GM18909 (cell line): ENCODE data around the gene SGCB.
"Not testable (repeated sequence)": the region's sequence is repeated elsewhere in the genome, so short reads cannot be mapped to it uniquely, and the experiment has no call there.

Experiments
- ATAC-seq: cut with Tn5 transposase; IDR thresholded peaks from one replicate; pipeline ENCODE4 v1.9.1; 2021; ENCODE audit warnings: mild to moderate bottlenecking; ENCODE audit not compliant: unreplicated experiment, poor library complexity

SGCB gene, protein sequence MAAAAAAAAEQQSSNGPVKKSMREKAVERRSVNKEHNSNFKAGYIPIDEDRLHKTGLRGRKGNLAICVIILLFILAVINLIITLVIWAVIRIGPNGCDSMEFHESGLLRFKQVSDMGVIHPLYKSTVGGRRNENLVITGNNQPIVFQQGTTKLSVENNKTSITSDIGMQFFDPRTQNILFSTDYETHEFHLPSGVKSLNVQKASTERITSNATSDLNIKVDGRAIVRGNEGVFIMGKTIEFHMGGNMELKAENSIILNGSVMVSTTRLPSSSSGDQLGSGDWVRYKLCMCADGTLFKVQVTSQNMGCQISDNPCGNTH

DNA sequence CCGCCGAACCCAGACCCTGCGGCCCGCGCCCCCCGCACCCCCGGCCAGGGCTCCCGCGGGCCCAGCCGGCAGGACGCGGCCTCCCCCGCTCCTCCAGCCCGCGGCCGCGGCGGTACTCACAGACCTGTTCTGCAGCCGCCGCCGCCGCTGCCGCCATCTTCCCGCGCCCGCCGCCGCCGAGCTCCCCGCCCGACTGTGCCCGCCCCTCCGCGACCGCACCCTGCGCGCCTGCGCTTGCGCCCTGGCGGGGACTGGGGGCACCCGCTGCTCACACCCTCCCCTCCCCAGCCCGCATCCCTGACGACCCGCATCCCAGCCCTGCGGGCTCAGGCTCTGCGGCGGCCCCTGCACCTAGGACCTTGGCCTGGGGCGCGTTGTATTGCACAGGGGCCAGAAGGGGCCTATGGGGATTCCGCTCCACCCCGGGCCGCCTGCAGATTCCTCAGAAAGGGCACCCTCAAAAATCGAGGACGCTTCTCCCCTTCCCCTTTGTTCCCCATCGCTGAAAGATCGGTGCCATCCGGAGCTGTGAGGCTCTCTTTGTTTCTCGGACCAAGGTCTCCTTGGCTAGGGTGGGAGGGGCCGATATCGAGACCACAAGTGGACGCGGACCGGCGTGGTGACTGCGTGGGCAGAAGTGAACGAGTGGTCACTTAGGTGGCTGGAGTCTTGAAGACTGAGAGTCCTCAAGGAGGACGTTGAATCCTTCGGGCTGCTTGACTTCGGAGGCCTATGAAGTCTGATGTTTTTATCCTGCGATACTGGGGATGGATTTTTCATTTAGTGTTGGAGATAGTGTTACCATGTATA lies at the start of gene SGCB:
TSS of gene SGCB (minus strand) at position 197 of the 810 bp plus-strand sequence. CDS start at position 157, 40 bp downstream.
- ATAC-seq: peak; percentile 94

DNA sequence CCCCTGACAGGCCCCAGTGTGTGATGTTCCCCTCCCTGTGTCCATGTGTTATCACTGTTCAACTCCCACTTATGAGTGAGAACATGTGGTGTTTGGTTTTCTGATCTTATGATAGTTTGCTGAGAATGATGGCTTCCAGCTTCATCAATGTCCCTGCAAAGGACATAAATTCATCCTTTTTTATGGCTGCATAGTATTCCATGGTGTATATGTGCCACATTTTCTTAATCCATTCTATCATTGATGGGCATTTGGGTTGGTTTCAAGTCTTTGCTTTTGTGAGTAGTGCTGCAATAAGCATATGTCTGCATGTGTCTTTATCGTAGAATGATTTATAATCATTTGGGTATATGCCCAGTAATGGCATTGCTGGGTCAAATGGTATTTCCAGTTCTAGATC lies 48.3 kb upstream of the SGCB start:
- ATAC-seq: not testable (repeated sequence)

DNA sequence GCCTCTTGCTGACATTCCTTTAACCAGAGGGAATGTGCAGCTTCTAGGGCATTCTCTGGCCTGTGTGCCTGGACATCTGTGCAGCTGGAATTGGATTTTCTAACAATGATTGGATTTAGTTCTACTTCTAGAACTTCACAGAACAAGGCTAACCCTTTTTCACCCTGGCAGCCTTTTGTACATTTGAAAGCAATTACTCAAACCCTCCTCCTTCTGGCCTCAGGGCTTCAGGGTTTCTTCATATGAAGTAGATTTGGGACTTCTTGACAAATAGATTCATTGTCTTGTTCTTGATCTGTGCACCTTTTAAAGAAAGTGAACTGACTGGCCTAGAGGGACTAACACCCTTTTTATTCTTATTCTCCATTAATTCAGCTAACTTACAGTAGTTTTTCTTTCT lies 43.1 kb upstream of the SGCB start:
- ATAC-seq: no peak

DNA sequence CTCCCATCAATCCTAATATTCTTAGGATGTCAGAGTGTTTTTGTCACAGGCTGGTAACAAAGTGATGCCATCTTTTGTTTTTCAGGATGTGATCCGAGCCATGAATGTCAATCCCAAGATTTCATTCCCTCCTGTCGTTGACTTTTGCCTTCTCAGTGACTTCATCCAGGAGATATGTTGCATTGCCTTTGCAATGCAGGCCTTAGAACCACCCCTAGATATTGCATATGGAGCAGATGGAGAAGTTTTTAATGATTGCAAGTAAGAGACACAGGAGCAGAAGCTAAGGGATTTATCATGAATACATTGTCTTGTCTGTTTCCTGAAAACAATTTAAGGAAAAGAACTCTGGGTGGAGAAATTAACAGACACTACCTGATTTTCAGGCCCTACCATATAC lies 41.6 kb upstream of the SGCB start:
- ATAC-seq: no peak

DNA sequence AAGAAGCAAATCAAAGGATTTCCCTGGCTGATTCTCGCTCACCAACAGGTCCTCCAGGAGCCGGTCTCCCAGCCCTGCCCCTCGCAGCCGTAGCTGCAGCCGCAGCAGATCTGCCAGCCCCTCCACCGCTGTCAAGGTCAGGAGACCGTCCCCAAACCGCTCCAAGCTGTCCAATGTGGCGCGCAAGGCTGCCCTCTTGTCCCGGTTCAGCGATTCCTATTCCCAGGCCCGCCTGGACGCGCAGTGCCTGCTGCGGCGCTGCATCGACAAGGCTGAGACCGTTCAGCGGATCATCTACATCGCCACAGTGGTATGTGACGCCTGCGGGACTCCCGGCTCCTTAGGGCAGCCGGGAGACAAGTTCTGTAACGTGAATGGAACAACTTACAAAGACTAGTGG lies 38.6 kb upstream of the SGCB start:
- no peak for ATAC-seq

DNA sequence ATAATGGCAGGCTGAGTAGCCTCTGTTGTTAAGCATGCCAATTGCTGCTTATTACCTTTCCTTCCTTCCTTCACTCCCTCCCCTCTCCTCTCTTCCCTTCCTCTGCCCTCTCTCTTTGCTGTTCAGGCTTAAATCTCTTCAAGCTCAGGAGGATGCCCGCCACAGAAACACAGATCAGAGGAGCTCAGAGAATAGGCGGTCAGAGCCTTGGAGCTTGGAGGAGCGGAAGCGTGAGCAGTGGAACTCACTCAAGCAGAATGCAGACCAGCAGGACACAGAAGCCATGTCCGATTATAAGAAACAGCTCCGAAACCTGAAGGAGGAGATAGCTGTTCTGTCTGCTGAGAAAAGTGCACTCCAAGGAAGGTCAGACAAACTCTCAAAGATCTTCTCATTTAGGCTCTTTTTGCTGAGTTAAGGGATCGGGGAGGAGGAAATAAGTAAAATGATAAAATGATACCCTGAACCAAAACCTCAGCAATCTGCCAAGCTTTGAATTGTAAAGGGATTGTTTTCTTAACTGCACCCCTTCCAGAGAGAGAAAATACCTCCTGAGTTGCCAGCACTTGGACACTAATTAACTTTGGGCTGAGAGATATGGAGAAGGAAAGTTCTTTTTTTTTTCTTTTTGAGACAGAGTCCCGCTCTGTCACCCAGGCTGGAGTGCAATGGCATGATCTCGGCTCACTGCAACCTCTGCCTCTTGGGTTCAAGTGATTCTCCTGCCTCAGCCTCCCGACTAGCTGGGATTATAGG lies 33.9 kb upstream of the SGCB start:
- no peak for ATAC-seq

DNA sequence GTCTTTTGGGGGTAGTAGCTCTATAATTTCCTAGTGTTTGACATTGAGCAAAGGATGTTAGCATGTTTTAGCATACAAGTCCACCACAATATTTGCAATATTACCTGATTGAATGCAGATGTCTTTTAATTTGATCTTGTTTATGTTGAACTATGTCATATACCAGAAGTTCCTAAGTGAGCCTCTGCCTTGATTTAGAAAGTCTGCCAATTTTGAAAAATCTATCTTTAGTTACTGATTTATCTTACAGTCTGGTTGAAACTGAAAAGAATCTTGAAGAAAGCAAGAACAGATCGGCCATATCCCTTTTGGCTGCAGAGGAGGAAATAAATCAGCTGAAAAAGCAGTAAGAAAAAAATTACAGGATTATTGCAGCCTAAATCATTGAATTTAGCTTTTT lies 31.5 kb upstream of the SGCB start:
- no peak for ATAC-seq

DNA sequence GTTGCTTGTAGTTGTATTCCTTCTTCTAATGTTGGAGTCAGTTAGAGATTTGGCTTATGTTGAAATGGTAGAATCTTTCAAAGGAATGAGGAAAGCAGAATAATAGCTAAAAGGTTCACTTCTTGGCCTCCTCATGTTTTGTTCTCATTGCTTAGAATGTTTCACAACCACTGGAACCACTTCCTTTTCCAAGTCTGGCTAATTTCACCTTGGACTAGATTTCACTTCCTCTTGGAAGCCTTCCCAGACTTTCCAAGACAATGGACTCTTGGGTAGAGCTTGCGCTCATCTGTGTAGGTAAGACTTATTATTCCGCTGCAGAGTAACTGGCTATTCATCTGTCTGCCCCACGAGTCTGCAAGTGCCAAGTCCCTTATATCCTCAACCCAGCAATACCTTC lies 21.3 kb upstream of the SGCB start:
- ATAC-seq: no peak

DNA sequence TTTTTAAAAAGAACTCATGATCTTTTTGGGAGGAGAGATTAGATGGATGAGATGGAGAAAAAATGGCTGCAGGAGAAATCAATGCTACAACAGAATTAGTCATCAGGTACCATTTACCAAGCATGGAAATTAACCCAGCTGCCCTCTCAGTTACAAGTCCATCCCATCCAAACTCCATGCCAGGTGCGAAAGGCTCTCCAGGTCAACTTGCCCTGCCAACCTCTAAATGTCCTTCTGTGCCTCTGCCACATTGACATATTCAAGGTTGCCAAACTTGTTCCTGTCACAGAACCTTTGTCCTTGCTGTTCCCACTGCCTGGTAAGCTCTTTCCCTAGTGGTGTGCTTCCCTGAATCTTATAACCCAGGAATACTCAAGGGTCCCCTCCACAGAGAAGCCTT lies 20.2 kb upstream of the SGCB start:
- no peak for ATAC-seq

DNA sequence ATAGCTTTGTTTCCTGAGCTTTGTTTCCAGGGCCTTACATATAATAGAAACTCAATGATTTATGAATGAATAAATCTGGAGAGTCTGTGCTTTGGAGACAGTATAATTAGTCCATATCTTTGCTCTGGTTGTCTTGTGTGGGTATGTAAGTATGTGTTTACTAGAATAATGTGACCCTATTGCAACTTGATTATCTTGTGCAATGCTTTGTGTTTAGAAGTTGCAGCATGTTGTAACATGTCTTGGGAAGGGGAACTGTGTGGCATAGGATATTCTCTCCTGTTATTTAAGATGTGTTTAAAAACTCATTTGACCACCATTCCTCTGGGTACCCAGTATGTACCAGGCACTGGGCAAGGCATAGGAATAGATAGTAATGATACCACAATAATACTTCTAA lies 19.1 kb upstream of the SGCB start:
- no peak for ATAC-seq

DNA sequence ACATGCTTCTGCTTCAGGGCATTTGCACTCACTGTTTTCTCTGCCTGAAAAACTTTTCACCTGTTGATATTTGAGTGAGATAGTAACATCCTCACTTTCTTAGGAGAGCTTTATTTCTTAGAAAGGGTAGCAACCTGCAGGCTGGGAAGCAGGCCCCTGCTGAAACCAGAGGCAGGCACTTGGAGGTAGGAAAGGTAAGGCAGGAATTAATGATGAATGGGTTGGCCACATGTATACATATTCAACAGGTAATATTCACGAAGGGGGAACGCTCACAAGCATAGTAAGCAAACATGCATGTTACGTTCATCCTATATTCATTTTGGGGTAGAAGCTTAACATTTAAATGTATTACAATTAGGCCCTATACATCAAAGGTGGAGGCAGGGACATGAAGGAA lies 16.2 kb upstream of the SGCB start:
- no peak for ATAC-seq

DNA sequence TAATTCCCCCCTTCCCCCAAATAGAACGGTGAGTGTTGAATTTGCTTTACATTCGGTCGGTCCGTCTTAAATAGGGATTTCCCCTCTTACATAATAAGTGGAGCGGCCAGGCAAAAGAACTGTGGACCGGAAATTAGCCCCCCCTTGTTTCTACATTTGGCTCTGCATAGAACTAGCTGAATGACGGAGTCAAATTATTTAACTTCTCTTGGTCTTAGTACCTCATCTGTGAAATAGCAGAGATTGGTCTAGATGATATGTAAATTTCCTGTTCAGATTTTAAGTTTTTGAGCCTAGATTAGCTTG lies 14.3 kb upstream of the SGCB start:
- peak; percentile 65 for ATAC-seq

DNA sequence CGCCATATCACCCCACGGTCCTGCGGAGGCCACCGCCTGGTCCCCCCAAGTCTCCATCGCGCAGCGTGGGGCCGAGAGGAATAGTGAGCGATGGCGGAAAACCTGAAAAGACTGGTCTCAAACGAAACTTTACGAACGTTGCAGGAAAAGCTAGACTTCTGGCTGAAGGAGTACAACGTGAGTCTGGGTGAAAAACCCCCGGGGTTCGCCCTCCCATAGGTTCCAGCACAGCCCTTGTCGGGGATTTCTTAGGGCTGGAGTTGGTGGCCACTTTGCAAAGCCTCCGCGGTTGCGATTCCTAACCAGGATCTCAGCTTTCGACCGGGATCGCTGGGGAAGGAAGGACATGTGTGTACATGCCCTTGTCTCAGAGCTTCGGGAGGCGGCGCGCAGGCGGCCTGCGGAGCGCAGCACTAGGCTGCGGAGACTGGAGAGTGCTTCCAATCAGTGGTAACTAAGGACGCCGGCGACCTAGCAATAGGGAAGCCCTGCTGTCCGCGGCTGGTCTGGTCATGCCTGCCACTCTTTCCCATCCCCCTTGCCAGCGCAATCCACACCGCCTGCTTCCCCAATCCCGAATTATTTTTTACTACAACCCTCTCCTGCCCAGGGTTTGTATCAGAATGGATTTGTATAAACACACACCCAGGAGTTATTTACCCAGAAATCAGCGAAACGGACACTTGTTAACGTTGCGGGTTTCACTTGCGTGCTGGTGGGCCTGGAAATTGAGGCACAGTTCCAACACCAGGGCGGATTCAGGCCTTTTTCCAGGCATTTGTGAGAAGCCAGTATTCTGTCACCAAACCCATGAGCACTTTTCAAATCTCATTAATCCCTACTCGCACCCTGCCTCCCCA lies 13.7 kb upstream of the SGCB start:
- ATAC-seq: peak; percentile 67

DNA sequence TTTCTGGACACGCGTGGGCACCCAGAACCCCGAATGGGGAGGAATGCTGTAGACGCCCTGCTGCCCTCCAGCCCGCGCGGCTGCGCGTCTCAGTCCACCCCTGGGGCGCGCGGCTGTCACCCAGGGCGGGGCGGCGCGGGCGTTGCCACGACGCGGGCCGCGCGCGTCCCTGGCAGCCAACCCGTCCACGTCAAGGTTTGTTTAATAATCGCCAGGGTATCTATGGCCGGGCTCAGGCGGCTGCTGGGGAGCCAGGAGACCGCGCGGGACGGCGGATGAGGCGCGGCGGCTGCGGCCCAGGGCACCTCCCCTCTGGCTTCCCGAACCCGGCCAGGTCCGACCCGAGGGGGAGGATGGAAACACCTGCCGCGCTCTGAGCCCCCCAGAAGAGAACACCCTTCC lies 13.1 kb upstream of the SGCB start, which contains the start of gene SPATA18:
TSS of gene SPATA18 (plus strand) at position 92 of the 402 bp plus-strand sequence. CDS start 401 bp downstream, outside the sequence.
- peak; percentile 65 for ATAC-seq

DNA sequence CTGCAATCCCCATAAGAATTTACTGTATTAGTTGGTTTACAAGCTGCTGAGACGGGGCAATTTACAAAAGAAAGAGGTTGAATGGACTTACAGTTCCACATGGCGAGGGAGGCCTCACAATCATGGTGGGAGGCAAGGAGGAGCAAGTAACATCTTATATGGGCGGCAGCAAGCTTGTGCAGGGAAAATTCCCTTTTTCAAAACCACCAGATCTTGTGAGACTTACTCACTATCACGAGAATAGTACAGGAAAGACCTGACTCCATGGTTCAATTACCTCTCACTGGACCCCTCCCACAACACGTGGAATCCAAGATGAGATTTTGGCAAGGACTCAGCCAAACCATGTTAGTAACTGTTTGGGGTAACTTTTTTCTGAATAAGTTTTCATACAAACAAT lies 11.2 kb upstream of the SGCB start:
- ATAC-seq: no peak

DNA sequence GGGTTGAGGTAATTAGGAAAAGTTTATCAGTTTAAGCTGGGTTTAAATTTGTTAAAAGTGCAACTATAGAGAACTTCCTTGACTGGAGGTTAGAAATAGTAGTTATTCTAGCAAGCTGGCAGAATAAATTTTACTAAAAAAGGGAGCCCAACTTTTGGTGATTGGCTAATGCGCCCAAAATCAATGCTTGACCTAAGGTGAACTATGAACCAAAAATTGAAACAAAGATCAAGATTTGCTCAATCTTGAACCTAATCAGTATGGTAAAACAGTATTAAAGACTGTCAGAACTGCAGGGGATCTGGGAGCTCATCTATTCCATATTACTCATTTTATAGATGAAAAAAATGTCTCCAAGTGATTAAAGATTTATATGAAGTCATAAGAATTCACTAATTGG lies 6.9 kb upstream of the SGCB start:
- no peak for ATAC-seq

DNA sequence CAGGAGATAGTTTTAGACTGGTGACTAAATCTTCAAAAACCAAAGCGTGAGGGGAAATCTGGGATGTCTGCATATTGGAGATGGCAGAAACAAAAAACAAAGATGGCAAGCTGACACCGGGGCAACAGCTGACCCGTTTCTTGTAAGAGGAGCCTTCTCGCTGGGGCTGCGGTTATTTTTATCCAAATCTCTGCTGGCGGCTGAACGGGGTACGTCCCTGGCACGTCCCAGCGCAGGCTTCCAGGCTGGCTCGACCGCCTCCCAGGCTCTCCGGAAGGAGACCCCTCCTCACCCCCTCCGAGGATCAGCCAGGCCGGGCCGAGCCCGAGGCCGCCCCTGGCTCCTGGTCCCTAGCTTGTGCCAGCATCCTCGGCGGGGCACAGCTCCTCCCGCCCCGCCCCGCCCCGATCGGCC lies 403 bp downstream of the SGCB start:
- peak; percentile 65 for ATAC-seq

DNA sequence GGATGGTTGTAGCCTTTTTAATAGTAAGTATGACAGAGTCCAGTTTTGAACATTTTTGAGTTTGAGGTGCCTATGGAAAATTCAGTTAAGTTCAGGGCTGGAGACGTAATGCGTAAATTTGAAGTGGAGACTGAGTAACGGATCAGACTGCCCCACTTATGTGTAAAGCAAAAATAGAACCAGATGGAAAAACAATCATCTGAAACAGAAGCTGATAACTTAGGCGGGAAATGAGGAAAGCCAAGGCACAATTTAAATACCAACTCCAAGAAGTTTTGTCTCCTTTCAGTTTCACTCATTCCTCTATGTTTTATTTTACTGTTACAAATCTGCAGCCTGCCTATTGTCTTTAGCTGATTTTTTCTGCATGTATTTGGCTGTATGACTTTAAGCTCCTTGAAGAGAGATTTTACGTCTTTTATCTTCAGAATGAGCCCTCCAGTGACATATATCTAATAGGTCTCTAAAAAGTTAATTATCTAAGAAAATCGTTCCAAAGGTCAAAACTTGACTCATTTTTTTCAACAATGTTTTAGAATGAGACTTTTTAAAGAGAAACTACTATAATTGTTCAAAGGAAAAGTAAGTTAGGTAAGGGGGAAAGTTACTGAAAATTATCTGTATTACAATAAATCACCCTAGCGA lies 1.1 kb downstream of the SGCB start:
- ATAC-seq: no peak

DNA sequence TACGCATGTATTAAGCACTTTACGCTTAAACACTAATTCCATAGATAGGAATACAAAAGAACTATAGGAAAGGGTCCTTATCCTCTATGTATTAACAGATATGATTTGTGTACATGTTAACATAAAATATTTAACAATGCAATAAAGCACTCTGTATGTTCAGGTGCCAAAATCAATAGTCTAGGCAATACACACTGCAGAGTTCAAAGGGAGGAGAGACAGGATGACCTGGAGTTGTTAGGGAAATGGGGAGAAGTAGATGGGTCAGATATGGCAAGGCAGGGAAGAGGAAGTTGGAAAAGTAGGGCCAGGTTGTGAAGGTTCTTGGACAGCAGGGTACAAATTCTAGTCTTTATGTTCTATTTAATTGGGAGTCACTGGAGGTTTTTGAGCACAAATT lies 2.9 kb downstream of the SGCB start:
- no peak for ATAC-seq

DNA sequence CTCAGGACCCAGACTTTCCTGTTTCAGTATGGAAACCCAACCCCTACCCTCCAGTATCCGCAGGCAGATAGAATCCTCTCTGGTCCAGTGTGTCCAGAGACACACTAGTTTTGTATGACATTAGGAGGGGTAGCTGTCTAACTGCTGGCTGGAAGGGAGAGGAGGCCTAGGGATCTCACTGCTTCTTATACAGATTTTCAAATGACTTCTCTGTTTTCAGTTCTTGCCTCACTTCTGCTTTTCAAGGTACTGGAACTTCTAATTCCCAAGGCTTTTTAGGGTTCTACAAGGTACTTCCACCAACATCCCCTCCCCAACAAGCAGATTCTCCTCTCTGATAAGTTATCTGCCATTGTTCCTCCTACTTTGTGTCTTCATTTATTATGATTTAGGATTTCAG lies 6.1 kb downstream of the SGCB start:
- ATAC-seq: no peak
